Stimulated activated CD4-positive, alpha-beta T cell treated with anti-CD3 and anti-CD28 coated beads, Interleukin-15, amount 100 ng/mL, for 1 hour (primary cell): ENCODE results near the gene NTSR1.
A peak's percentile ranks its signal among the peaks of the same experiment; 100 is the strongest.

Experiments used
- DNase-seq, 2 donors: peaks; one replicate each; pipeline ENCODE4 v3.0.0-alpha.2; 2020; ENCODE audit warnings: low read depth in 1 of 2, low spot score in 1 of 2

The NTSR1 gene

GRCh38 chr20:62780204-62780603 lies 71.6 kb downstream of the NTSR1 start:
- no peak for DNase-seq

DNA sequence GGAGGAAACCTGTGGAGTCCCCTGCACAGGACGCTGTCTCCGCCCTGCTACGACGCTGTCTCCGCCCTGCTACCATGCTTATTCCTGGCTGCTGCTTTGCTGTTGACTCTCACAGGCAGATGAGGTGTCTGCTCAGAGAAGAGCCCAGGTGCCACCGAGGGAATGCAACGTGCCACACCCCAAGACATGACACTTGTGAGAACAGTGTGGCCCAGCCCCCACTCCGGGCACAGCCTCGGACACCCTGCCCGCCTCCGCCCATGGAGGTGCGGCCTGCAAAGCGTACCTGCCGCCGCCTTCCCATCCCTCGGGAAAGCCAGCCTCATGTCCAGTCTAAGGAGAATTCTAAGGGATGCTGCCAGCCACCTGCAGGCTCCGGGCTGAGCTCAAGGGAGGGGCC lies 72.1 kb downstream of the NTSR1 start:
- DNase-seq = no peak

GRCh38 chr20:62782149-62782892 lies 73.7 kb downstream of the NTSR1 start:
- DNase-seq = no peak

DNA sequence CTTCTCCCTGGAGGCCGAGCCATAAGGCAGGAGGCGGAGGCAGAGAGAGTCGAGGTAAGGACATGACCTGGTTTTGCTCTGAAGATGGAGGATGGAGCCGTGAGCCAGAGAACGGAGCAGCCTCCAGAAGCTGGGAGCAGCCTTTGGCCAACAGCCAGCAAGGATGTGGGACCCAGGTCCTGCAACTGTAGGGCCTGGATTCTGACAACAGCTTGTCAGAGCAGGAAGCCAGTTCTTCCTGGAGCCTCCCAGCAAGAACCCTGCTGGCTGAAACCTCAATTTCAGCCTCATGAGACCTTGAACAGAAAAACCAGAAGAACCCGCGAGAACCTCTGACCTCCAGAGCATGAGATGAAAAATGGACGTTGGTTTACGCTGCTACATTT lies 74.2 kb downstream of the NTSR1 start:
- DNase-seq = no peak

DNA sequence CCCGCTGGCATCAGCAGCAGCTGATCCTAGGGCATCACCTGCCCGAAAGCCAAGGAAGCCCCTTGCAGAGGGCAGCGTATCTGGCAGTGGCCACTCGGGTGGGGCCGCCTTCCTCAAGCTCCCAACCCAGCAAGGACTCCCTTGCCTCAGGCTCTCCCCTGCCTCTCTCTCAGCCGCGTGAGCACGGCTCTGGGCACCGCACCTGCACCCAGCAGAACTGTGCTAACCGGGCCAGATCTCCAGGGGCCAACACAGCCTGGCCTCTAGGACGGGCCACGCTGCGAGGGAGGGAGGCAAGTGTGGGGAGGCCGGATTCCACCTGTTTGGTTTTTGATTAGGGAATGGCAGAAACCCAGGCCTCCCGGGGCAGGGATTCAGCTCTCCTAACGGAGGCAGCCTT lies 75.9 kb downstream of the NTSR1 start:
- DNase-seq = no peak

DNA sequence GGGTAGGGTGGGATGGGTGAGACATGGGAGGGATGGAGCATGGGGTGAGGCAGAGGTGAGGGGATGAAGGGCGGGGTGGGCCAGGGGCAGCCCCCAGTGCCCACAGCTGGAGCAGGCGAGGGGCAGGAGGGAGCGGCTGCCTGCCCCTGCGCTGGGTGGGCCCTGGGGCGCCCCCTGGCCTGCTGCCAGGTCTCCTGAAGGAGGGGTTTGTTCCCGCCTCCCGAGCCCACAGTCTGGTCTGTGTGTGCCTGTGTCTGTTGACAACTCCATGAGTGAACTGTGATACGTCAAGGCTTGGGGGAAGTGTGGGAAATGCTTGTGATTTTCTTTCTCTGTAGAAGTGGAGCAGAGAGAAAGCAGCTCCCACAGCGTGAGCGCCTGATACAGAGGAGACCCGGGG lies 76.8 kb downstream of the NTSR1 start:
- no peak for DNase-seq

DNA sequence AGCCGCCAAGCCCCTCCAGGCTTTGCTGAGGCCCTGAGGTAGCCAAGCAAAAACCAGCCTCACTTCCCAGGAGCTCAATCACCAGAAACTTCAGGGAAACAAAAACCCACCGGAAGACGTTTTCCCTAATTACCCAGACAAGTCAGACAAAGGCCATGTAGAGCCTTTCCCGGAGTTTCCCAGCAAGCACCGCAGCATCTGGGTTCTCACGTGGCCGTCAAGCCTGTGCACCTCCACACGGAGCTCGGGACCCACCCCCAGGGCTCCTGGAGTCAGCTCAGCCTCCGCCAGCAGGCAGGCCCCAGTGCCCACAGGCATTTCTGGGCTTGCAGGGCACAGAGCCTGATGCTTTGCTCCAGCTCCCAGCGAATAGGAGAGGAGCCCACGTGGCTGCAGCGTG lies 77.5 kb downstream of the NTSR1 start:
- no peak for DNase-seq

DNA sequence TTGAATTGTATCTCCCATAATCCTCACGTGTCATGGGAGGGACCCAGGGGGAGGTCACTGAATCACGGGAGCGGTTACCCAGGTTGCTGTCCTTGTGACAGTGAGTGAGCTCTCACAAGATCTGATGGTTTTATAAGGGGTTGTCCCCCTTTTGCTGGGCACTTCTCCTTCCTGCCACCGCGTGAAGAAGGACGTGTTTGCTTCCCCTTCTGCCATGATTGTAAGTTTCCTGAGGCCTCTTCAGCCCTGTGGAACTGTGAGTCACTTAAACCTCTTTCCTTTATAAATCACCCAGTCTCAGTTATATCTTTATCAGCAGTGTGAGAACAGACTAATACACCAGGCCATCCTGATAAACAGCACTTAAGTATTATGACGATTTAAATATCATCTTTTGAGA lies 78.7 kb downstream of the NTSR1 start:
- no peak for DNase-seq

- DNase-seq = no peak
Measured at GRCh38 chr20:62787866-62788265, 79.2 kb downstream of the NTSR1 start.

DNA sequence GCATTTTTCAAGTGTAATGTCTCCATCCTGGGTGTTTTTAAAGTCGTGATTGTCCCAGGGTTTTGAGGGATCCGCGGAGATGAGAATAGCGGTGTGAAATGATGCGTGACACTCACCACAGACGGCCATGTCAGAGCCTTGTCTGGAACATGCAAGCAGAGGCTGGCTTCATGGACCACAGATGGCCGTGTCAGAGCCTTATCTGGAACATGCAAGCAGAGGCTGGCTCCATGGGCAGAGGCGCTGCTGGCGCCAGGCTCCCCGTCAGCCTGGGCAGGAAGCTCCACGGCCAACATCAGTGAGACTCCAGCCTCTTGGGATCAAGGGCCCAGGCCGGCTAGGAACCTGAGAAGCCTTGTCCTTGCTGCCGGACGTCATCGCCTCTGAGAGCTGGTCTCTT lies 80.0 kb downstream of the NTSR1 start:
- no peak for DNase-seq

DNA sequence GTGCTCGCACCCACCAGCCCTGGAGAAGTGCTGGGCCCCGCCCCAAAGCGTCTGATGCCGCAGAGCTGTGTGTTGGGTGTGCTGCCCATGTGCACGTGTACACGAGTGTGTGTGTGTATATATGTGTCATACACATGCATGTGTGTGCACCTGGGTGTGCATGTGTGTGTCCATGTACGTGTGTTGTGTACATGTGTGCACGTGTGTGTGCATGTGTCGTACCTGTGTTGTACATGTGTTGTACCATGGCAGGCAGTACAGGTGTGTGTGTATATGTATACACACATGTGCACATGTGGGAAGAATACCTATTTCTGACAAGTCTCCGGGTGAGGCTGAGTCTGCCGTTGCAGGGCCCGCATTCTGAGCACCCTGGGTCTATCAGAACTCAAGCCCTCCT lies 81.4 kb downstream of the NTSR1 start:
- no peak for DNase-seq

GRCh38 chr20:62791301-62792181 lies 82.9 kb downstream of the NTSR1 start:
- DNase-seq = peak; percentile 40 to 50

GRCh38 chr20:62792182-62792939 lies 83.7 kb downstream of the NTSR1 start:
- no peak for DNase-seq

GRCh38 chr20:62792940-62793756 lies 84.5 kb downstream of the NTSR1 start:
- DNase-seq = no peak

GRCh38 chr20:62793757-62794006 lies 85.0 kb downstream of the NTSR1 start:
- no peak for DNase-seq

DNA sequence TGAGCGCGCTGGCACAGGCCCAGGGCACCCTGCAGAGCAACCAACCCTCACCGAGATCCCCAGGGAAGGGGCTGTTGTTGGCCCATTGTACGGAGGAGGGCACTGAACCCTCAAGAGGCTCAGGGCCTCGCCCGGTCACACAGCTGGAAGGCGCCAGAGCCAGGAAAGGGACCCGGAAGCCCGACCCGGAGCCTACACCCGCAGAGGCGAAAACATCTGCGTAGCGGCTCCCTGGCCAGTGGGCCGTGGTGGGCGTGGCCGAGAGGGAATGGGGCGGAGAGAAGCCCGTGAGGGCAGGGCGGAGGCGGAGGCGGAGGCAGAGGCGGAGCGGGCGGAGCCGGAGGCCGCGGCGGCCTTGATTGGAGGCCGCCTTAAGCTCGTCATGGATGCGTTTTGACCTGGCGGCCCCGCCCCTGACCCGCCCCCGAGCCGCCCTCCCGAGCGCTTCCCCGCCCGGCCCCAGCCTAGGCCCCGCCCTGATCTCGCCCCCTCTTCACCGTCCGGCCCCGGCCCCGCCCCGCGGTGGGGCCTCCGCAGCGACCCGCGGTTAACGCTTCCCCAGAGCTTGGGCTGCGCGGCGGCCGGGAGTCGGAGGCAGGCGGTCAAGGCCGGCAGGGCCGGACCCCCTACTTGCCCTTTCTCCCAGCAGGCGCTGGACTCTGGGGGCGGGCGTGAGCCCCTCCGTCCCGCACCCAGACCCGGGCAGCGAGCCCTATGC lies 85.5 kb downstream of the NTSR1 start:
- DNase-seq = peak; percentile 83 to 93

DNA sequence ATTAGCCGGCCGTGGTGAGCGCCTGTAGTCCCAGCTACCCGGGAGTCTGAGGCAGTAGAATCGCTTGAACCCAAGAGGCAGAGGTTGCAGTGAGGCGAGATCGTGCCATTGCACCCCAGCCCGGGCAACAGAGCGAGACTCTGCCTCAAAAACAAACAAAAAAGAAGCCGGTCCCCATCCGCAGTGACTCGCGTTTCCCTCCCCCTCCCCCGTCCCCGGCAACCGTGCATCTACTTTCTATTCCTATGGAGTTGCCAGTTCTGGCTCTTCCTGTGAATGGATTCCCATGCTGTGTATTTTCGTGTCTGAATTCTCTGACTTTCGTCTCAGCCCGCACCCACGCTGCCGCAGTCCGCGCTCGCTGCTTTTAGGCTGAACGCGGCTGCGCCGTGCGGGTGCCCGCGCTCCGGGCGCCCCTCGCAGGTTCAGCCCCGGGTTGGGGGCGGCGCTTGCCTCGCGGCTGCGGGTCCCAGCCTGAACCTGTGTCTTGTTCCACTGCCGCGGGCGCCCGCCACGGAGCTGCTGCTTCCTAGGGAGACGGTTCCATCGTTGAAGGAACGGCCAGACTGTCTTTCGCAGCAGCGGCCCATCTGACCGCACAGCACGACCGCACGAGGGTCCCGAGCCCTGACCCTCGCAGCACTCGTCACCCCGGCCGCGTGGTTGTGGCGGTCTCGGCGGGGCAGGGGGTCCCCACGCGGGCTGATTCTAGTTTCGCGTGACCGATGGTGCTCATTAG lies 86.6 kb downstream of the NTSR1 start:
- DNase-seq = peak in 1 of 2 donors; percentile 57

- DNase-seq = no peak
Measured at GRCh38 chr20:62796699-62797491, 88.3 kb downstream of the NTSR1 start.
